Pancreas (tissue), 10 donors: ENCODE measurements around the gene ARL15. TPM values are rescaled to one million over a fixed set of nuclear protein-coding genes. Genes with fewer than 3 reads are reported as not detected.
"Not testable (repeated sequence)": the region's sequence is repeated elsewhere in the genome, so short reads cannot be mapped to it uniquely, and the experiment has no call there.

Experiments
- ATAC-seq, 4 donors: fragments of 200-7000 bp; cut with Tn5 transposase; one replicate each; pipeline versions ENCODE4 v1.8.0 to v1.9.1; 2020; ENCODE audit warnings: mild to moderate bottlenecking in 4 of 4, moderate library complexity in 4 of 4
- DNase-seq, 6 donors: peaks; one replicate each; pipeline ENCODE4 v3.0.0-alpha.2; 2020
- FAIRE-seq: peaks from 2 replicates; lab custom pipeline; 2012; peaks lifted over from hg19 to GRCh38; lab: Jason Lieb, UNC
- H3K27ac ChIP-seq, 4 donors: fragments of 200-600 bp; sonication (generic); 1 replicate in 3 of 4; 2 replicates in 1 of 4; pipeline versions ENCODE4 v1.5.0 to v1.8.0; 2020
- H3K27me3 ChIP-seq, 4 donors: fragments of 200-600 bp; one replicate each; pipeline ENCODE4 v1.8.0; 2021
- H3K36me3 ChIP-seq, 3 donors: fragments of 200-600 bp; sonication (generic) in 1 of 3; one replicate each; pipeline versions ENCODE4 v1.5.0 to v1.8.0; 2020 to 2021
- H3K4me1 ChIP-seq, 3 donors: fragments of 200-600 bp; one replicate each; pipeline ENCODE4 v1.8.0; 2021
- H3K4me3 ChIP-seq, 4 donors: fragments of 200-600 bp; sonication (generic) in 2 of 4; one replicate each; pipeline versions ENCODE4 v1.5.0 to v1.8.0; 2020 to 2021
- H3K9me3 ChIP-seq, 4 donors: fragments of 200-600 bp; one replicate each; pipeline ENCODE4 v1.8.0; 2021
- CTCF ChIP-seq, 4 donors: fragments of 200-600 bp; sonication (generic) in 3 of 4; IDR thresholded peaks; one replicate each; pipeline versions ENCODE4 v1.5.0 to v1.8.0; 2021; ENCODE audit warnings: antibody characterized with exemption in 4 of 4
- WGBS, 2 donors: extraction: QIAGEN DNeasy Blood & Tissue Kit; methylation state at CpG; one replicate each; pipeline ENCODE4 v1.1.7; 2013; 5-methylcytosine and 5-hydroxymethylcytosine counted together
- intact Hi-C, 3 donors: fragments of 100-400 bp; cut with DNase I; formaldehyde crosslinking; loops; one replicate each; pipeline versions ENCODE4 v1.11.1 to v1.14.2; 2022
- microRNA-seq, 2 donors: library from miRNA; unstranded; fragments of <30 nt; microRNA quantifications; one replicate each; pipeline versions ENCODE4 to v1.1.0, GENCODE V29; 2019 to 2020
- polyA plus RNA-seq, 2 donors: library from polyadenylated mRNA; stranded (reverse); fragments of 200-250 nt; gene quantifications; one replicate each; pipeline ENCODE4 v1.2.3, GENCODE V29; 2013
- total RNA-seq, 6 donors: library from RNA; stranded (reverse); fragmentation: NEBNext Ultra II Directional in 4 of 6; extraction: Animal tissue kit (Norgen Biotek cat#: 25700) in 4 of 6; gene quantifications; one replicate each; pipeline versions ENCODE4 v1.2.1 to v1.2.4, GENCODE V29; 2021 to 2023
- donor health status: healthy with polysubstance abuse.
- donor health status: DM: no; HTN: no; CAD: no; lungs with moderate emphysema.
- donor health status: DM: no; HTN: no; CAD: no.
- donor health status: control.
- donor health status: control.
- donor health status: Bipolar disorder and iron deficiency.
- donor health status: DM: yes; HTN: yes; CAD: no.
- donor health status: DM: no; HTN: no; CAD: no.
- donor health status: DM: no; HTN: no; CAD: no.
- donor health status: DM: yes; HTN: yes; CAD: no.

The ARL15 gene
- total and polyA plus RNA-seq, 8 donors: 3.9 to 14.0 (median 6.7) TPM

- intact Hi-C loops: no loop called here
- H3K9me3 ChIP-seq: no peaks in the 10 kb centered on the region
- DNase-seq (no peak), ATAC-seq (no peak), FAIRE-seq (no peak)
- H3K36me3 ChIP-seq: no peaks in the 10 kb centered on the region
- no peak overlapping the region for H3K4me3 ChIP-seq
- no peaks in the 10 kb centered on the region for H3K27me3 ChIP-seq
- no peaks in the 10 kb centered on the region for H3K4me1 ChIP-seq
- H3K27ac ChIP-seq: no peak overlapping the region
- no peak for TF ChIP-seq CTCF (IDR thresholded peaks at IDR 0.05)
- 61 to 84% methylated on average over 3 of the region's 3 CpGs for WGBS, 2 donors
Measured at GRCh38 chr5:53856506-53856905, 453.9 kb downstream of the ARL15 start.

- 81 to 83% methylated on average over 18 to 19 of the region's 19 CpGs for WGBS, 2 donors
- FAIRE-seq, H3K4me1 ChIP-seq, H3K27ac ChIP-seq, H3K27me3 ChIP-seq, H3K36me3 ChIP-seq, H3K9me3 ChIP-seq, H3K4me3 ChIP-seq, ATAC-seq, intact Hi-C loops: not testable (repeated sequence)
- peak in 2 of 6 donors; percentile 21 to 39 for DNase-seq
Measured at GRCh38 chr5:53836851-53837430, 473.4 kb downstream of the ARL15 start.

GRCh38 chr5:53834500-53834899, 475.9 kb downstream of the ARL15 start:
- DNase-seq: no peak
- no peak overlapping the region for H3K4me3 ChIP-seq
- H3K9me3 ChIP-seq: no peaks in the 10 kb centered on the region
- 39 to 45% methylated on average over 4 of the region's 4 CpGs for WGBS, 2 donors
- no peak for FAIRE-seq
- no peak overlapping the region for H3K27ac ChIP-seq
- H3K27me3 ChIP-seq: no peaks in the 10 kb centered on the region
- intact Hi-C loops: no loop called here
- no peaks in the 10 kb centered on the region for H3K4me1 ChIP-seq
- no peak for ATAC-seq
- H3K36me3 ChIP-seq: no peaks in the 10 kb centered on the region
- no peak for TF ChIP-seq CTCF (IDR thresholded peaks at IDR 0.05)

Small RNAs within 50 kb of the gene (microRNA-seq; reads per million reads assigned to microRNA genes)
- 0 reads per million in 2 donors for gene MIR4459
- 0.39 to 0.88 reads per million in 2 donors for gene MIR581

Other genes with a start within 250 kb of the ARL15 start
- not detected for gene HSPB3, start 145.1 kb upstream of the ARL15 start, total RNA-seq
- gene HSPB3, start 145.1 kb upstream of the ARL15 start, polyA plus RNA-seq: under 1 TPM; 0.35 to 0.76 TPM
- gene SNX18, start 207.2 kb upstream of the ARL15 start, total RNA-seq: 10 to 100 TPM; 10.2 to 20.0 (median 14.3) TPM
- gene SNX18, start 207.2 kb upstream of the ARL15 start, polyA plus RNA-seq: 1 to 10 TPM; 2.9 to 4.7 TPM